ENCODE results near the gene FBLN1. TPM values are rescaled to one million over a fixed set of nuclear protein-coding genes. Genes with fewer than 3 reads are reported as not detected.

FBLN1 gene
- total and polyA plus RNA-seq, 9 of the 15 experiments (the other 6 are each of a cell fraction or from before 2014, with no cell fraction given) = 0.66 TPM; not detected in 8

DNA sequence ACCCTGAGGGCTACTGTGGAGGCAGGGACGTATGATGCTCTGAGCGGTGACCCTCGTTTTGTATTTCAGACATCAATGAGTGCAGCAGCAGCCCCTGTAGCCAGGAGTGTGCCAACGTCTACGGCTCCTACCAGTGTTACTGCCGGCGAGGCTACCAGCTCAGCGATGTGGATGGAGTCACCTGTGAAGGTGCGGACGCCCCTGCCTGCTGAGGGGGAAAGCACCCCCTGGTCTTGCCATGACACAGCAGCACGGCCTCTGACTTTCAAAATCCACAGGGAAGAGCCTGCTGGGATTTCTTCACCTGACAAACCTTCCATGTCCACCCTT is 44.3 kb downstream of the FBLN1 start:
- TF ChIP-seq RAD21 (CRISPR knock-in tag; conservative IDR thresholded peaks at IDR 0.05 in 1 of 2, IDR thresholded peaks at IDR 0.05 in 1 of 2) = no peak
- POLR2A ChIA-PET = interaction anchor here (0.6 kb wide), 1 partner anchor 262 kb away, joined by 3 read pairs; the partner anchor contains the start of gene UPK3A
- Histone ChIP-seq H3K27me3 (ENCODE audit: control insufficient read depth in 2 of 2, insufficient read depth in 2 of 2, low read length in 2 of 2) (peaks cover 0 to 38% of the 10 kb centered on the region in 2 experiments; a peak in 2 of 5 replicates), H3K9ac (ENCODE audit: insufficient read depth in 1 of 2, low read depth in 2 of 2, low read length in 2 of 2) (no peak overlapping the region; a peak in 1 of 4 replicates), H3K9me3 (replicated peaks; ENCODE audit: control insufficient read depth, insufficient read depth, low read depth, low read length) (no peaks in the 10 kb centered on the region; the same call in 1 of the 2 replicates), H3K27ac (ENCODE audit: extremely low read depth, low read depth, low read length) (no peak overlapping the region), H4K20me1 (replicated peaks; ENCODE audit: control insufficient read depth, insufficient read depth, low read length) (no peaks in the 10 kb centered on the region), H3K4me1 (replicated peaks in 1 of 2; ENCODE audit: control insufficient read depth in 2 of 2, insufficient read depth in 2 of 2, low read length in 2 of 2) (peaks cover 0 to 8% of the 10 kb centered on the region in 2 experiments; a peak in 2 of 5 replicates), H3K9me1 (ENCODE audit: control insufficient read depth, insufficient read depth, low read length) (no peaks in the 10 kb centered on the region), H3K4me2 (ENCODE audit: insufficient read depth, low read length) (no peak overlapping the region), H3K36me3 (ENCODE audit: control insufficient read depth, insufficient read depth, low read length) (no peaks in the 10 kb centered on the region), H3K4me3 (no peak overlapping the region), H3K79me2 (ENCODE audit: control insufficient read depth, insufficient read depth, low read length) (no peaks in the 10 kb centered on the region), H2AFZ (ENCODE audit: low read depth, low read length) (no peak overlapping the region)
- no peak for DNase-seq (ENCODE audit: extremely low read depth in 1 of 4, low spot score in 3 of 4)
- intact Hi-C loops (cut with micrococcal nuclease) (no loop called here), in situ Hi-C loops (cut with MboI) (no loop called here)
- no peak for FAIRE-seq
- no TSS peak for BruUV-seq (replicated peaks)
- CTCF ChIA-PET (ENCODE audit: low intra/inter-chr PET ratio) = interaction anchor here (0.6 kb wide), 1 partner anchor 353 kb away, joined by 4 read pairs; no protein-coding TSS in a partner anchor
- WGBS (ENCODE audit: insufficient coverage, low coverage, missing lambda C conversion rate) = 4% methylated on average over 3 of the region's 11 CpGs
- ATAC-seq = no peak

DNA sequence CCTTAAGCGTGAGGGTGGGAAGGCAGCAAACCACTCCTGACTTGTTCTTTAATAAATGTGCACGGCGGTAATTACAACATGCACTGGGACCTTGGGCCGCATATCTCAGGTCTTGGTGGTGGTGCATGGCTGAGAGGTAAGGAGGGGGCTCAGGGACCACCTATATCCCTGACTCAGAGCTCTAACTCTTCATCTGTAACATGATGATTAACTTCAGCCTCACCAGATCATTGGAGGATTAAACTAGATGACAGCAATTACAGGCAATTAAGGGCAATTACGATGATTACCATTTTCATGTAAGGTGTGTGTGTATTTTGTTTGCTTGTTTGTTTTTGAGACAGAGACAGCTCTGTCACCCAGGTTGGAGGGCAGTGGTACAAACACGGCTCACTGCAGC is 45.0 kb downstream of the FBLN1 start:
- BruUV-seq (replicated peaks) = no TSS peak
- in situ Hi-C loops (cut with MboI) = no loop called here

More for the DNA sequence above, 45.0 kb downstream of the FBLN1 start:
- Histone ChIP-seq H3K9me1 (ENCODE audit: control insufficient read depth, insufficient read depth, low read length) (no peaks in the 10 kb centered on the region), H3K4me3 (no peak overlapping the region), H3K79me2 (ENCODE audit: control insufficient read depth, insufficient read depth, low read length) (no peaks in the 10 kb centered on the region), H3K27ac (ENCODE audit: extremely low read depth, low read depth, low read length) (no peak overlapping the region), H2AFZ (ENCODE audit: low read depth, low read length) (no peak overlapping the region), H4K20me1 (replicated peaks; ENCODE audit: control insufficient read depth, insufficient read depth, low read length) (no peaks in the 10 kb centered on the region), H3K36me3 (ENCODE audit: control insufficient read depth, insufficient read depth, low read length) (no peaks in the 10 kb centered on the region), H3K9me3 (replicated peaks; ENCODE audit: control insufficient read depth, insufficient read depth, low read depth, low read length) (no peaks in the 10 kb centered on the region; the same call in 1 of the 2 replicates), H3K4me2 (ENCODE audit: insufficient read depth, low read length) (no peak overlapping the region), H3K27me3 (ENCODE audit: control insufficient read depth in 2 of 2, insufficient read depth in 2 of 2, low read length in 2 of 2) (peaks cover 0 to 33% of the 10 kb centered on the region in 2 experiments; a peak in 2 of 5 replicates), H3K9ac (ENCODE audit: insufficient read depth in 1 of 2, low read depth in 2 of 2, low read length in 2 of 2) (no peak overlapping the region), H3K4me1 (replicated peaks in 1 of 2; ENCODE audit: control insufficient read depth in 2 of 2, insufficient read depth in 2 of 2, low read length in 2 of 2) (peaks cover 0 to 8% of the 10 kb centered on the region in 2 experiments; a peak in 2 of 5 replicates)
- no peak for DNase-seq (ENCODE audit: extremely low read depth in 1 of 4, low spot score in 3 of 4)
- FAIRE-seq = no peak
- CTCF ChIA-PET (ENCODE audit: low intra/inter-chr PET ratio) = no interaction called here
- WGBS (ENCODE audit: insufficient coverage, low coverage, missing lambda C conversion rate) = 7% methylated on average over 5 of the region's 6 CpGs
- POLR2A ChIA-PET = no interaction called here
- TF ChIP-seq, protein P1, sequence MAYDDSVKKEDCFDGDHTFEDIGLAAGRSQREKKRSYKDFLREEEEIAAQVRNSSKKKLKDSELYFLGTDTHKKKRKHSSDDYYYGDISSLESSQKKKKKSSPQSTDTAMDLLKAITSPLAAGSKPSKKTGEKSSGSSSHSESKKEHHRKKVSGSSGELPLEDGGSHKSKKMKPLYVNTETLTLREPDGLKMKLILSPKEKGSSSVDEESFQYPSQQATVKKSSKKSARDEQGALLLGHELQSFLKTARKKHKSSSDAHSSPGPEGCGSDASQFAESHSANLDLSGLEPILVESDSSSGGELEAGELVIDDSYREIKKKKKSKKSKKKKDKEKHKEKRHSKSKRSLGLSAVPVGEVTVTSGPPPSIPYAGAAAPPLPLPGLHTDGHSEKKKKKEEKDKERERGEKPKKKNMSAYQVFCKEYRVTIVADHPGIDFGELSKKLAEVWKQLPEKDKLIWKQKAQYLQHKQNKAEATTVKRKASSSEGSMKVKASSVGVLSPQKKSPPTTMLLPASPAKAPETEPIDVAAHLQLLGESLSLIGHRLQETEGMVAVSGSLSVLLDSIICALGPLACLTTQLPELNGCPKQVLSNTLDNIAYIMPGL (CRISPR knock-in tag; IDR thresholded peaks at IDR 0.05) = no peak
- TF ChIP-seq EP300 (IDR thresholded peaks at IDR 0.05; ENCODE audit: low read length) (no peak), POLR2A (conservative IDR thresholded peaks at IDR 0.05) (no peak), FOXJ3 (CRISPR knock-in tag; IDR thresholded peaks at IDR 0.05) (no peak), ATF1 (CRISPR knock-in tag; IDR thresholded peaks at IDR 0.05) (no peak), ATF1 (tag; IDR thresholded peaks at IDR 0.05) (no peak), ZFP30 (CRISPR knock-in tag; IDR thresholded peaks at IDR 0.05; ENCODE audit: borderline replicate concordance) (no peak), RBM34 (IDR thresholded peaks at IDR 0.05; ENCODE audit: borderline replicate concordance, insufficient read depth, low read length) (no peak), CSDE1 (IDR thresholded peaks at IDR 0.05) (no peak), ZNF239 (CRISPR knock-in tag; IDR thresholded peaks at IDR 0.05) (no peak), BRD4 (IDR thresholded peaks at IDR 0.05) (no peak), CTBP1 (IDR thresholded peaks at IDR 0.05; ENCODE audit: borderline replicate concordance) (no peak)
- TF ChIP-seq, protein P2, sequence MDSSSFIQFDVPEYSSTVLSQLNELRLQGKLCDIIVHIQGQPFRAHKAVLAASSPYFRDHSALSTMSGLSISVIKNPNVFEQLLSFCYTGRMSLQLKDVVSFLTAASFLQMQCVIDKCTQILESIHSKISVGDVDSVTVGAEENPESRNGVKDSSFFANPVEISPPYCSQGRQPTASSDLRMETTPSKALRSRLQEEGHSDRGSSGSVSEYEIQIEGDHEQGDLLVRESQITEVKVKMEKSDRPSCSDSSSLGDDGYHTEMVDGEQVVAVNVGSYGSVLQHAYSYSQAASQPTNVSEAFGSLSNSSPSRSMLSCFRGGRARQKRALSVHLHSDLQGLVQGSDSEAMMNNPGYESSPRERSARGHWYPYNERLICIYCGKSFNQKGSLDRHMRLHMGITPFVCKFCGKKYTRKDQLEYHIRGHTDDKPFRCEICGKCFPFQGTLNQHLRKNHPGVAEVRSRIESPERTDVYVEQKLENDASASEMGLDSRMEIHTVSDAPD (CRISPR knock-in tag; IDR thresholded peaks at IDR 0.05) = no peak
- intact Hi-C loops (cut with micrococcal nuclease) = no loop called here
- no peak for ATAC-seq

Measured in K562 (cell line).